GM19193 (cell line): ENCODE results near the gene UTS2R.

Source experiments
- POLR2A ChIP-seq: IDR thresholded peaks from 4 replicates; pipeline ENCODE4 v1.6.1; 2011; ENCODE audit not compliant: insufficient read depth, insufficient read length; ENCODE audit errors: extremely low read depth

UTS2R gene

GRCh38 chr17:82416771-82417170, 45.2 kb downstream of the UTS2R start:
- TF ChIP-seq POLR2A, result no peak

GRCh38 chr17:82418001-82418986, 46.7 kb downstream of the UTS2R start, which contains the start of the genes HEXD and OGFOD3:
TSS of gene HEXD (plus strand) at chr17:82418347. CDS start at chr17:82419800, 1,453 bp downstream.
TSS of gene OGFOD3 (minus strand) at chr17:82418586. CDS start at chr17:82418485, 101 bp downstream.
- peak; percentile 86 for TF ChIP-seq POLR2A

DNA sequence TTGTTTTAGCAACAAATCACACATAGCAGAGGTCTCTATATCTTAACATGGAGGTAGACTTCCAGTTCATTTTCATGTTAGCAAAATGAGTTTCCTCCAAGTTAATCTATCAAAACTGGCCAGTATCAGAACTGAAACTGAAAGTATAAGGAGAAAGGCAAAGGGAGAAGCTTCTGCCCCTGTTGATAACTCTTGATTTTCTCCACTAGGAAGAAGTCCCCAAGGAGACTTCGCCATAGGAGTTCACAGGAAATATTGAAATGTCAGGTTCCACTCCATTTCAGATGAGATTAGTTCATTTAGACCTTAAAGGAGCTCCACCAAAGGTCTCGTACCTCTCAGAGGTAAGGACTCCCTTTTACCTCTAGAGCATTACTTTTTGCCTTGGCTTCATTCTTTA, 48.0 kb downstream of the UTS2R start:
- no peak for TF ChIP-seq POLR2A

- no peak for TF ChIP-seq POLR2A
These were observed 52.7 kb downstream of the UTS2R start for GRCh38 chr17:82424001-82424862.

DNA sequence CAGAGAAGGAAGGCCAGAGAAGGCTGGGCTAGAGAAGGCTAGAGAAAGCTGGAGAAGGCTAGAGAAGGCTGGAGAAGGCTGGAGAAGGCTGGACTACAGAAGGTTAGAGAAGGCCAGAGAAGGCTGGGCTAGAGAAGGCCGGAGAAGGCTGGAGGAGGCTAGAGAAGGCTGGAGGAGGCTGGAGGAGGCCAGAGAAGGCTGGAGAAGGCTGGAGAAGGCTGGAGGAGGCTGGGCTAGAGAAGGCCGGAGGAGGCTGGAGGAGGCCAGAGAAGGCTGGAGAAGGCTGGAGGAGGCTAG, 53.2 kb downstream of the UTS2R start:
- no peak for TF ChIP-seq POLR2A
